ENCODE measurements around the gene CARD11.

- TF ChIP-seq GATA2 (CRISPR knock-in tag; IDR thresholded peaks at IDR 0.05) (no peak), TCF12 (IDR thresholded peaks at IDR 0.05) (no peak), REST (IDR thresholded peaks at IDR 0.05; ENCODE audit: low read depth, low read length) (no peak), MEF2A (IDR thresholded peaks at IDR 0.05; ENCODE audit: borderline replicate concordance, low read depth) (no peak)
- TF ChIP-seq, protein P1, sequence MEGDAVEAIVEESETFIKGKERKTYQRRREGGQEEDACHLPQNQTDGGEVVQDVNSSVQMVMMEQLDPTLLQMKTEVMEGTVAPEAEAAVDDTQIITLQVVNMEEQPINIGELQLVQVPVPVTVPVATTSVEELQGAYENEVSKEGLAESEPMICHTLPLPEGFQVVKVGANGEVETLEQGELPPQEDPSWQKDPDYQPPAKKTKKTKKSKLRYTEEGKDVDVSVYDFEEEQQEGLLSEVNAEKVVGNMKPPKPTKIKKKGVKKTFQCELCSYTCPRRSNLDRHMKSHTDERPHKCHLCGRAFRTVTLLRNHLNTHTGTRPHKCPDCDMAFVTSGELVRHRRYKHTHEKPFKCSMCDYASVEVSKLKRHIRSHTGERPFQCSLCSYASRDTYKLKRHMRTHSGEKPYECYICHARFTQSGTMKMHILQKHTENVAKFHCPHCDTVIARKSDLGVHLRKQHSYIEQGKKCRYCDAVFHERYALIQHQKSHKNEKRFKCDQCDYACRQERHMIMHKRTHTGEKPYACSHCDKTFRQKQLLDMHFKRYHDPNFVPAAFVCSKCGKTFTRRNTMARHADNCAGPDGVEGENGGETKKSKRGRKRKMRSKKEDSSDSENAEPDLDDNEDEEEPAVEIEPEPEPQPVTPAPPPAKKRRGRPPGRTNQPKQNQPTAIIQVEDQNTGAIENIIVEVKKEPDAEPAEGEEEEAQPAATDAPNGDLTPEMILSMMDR (IDR thresholded peaks at IDR 0.05), result no peak
Observed at GRCh38 chr7:2924866-2925840, 118.5 kb downstream of the CARD11 start.

Data from SK-N-SH (cell line).